ENCODE measurements around the gene FOXO3.
"Not testable (repeated sequence)": the region's sequence is repeated elsewhere in the genome, so short reads cannot be mapped to it uniquely, and the experiment has no call there.

The FOXO3 gene

DNA sequence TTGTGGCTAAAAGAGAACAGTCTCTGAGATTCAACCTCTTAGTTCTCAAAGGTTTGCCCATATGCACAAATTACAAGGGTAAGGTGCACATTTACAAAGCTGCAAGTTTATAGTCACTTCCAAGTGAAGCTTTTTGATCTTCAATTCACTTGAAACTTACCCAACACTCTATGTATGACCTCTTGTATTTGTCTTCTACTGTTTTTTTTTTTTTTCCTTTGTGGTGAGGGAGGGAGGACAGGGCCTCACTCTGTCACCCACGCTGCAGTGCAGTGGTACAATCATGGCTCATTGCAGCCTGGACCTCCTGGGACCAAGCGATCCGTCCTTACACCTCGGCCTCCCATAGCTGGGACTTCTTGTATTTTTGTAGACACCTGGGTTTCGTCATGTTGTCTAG lies 4.5 kb upstream of the FOXO3 start:
- no peak for DNase-seq (ENCODE audit: low read depth)

- no peak for DNase-seq (ENCODE audit: low read depth)
These were observed 3.7 kb upstream of the FOXO3 start for GRCh38 chr6:108556866-108557493.

GRCh38 chr6:108557494-108558371 lies 3.0 kb upstream of the FOXO3 start:
- DNase-seq (ENCODE audit: low read depth): peak; percentile 67

DNA sequence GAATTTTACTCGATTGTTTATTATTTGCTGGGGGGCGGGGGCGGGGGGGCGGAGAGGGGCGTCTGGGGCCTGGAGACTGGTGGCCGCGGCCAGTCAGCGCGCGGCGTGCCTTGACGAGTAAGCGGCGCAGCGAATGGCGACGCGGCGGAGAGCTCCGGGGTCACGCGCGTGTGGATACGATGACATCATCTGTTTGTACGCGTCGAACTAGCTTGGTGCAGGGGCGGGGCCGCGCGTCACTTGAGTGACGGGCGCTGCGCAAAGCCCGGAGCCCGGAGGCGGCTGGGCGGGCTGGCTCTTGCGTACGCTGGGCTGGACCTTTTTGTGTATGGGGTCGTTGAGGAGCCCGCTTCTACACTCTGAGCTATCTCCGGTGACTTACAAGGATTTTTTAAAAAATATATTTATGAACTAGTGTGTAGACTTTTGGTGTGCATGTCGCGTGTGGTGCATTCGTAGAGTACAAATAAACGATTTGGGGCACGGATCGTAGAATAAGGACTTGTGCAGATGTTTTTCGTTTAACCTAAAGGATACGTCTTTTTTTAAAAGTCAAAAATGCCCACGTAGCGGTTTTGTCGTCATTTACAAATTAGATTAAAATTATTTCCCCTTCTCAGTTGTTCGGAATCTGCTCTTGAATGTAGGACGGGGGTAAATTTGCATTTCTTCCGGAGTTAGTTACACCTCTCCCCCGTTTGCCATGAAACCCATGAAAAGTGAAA lies 2.2 kb upstream of the FOXO3 start:
- DNase-seq (ENCODE audit: low read depth): peak; percentile 95

DNA sequence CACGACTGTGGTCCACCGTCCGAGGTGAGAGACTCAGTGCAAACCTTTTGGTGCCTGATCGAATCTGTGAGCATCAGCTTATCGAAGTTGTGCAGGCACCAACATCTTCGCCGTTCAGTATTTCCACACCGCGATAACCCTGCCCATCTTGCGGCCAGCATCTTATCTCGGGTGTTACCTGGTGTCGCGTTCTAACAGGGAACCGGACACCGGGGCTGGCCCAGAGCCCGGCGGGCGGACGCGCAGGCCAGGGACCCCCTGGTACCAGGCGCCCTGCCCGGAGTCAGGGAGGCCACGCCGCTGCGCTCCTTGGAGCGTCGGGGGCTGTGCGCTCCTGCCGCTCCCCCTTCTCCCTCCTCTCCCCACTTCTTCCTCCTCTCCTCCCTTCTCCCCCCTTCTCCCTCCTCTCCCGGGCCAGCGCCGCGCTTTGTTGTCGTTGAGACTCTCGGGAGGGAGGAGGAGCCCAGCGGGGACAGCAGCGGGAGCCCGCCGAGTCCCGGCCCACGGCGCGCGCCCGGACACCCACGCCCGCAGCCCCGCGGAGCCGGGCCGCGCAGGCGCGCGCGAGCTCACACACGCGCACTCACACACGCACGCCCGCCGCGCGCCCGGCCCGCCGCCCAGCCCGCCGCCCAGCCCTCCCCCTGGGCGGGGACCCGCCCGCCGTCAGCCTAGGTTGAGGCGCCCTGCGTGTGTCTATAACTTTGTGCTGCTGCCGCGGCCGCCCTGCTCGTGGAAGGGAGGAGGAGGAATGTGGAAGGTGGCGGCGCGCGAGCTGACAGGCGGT lies 1.4 kb upstream of the FOXO3 start:
- peak; percentile 81 for DNase-seq (ENCODE audit: low read depth)

- no peak for DNase-seq (ENCODE audit: low read depth)
These were observed 744 bp upstream of the FOXO3 start for GRCh38 chr6:108559884-108560462.

DNA sequence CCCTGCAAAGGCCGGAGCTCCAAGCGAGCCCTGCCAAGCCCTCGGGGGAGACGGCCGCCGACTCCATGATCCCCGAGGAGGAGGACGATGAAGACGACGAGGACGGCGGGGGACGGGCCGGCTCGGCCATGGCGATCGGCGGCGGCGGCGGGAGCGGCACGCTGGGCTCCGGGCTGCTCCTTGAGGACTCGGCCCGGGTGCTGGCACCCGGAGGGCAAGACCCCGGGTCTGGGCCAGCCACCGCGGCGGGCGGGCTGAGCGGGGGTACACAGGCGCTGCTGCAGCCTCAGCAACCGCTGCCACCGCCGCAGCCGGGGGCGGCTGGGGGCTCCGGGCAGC lies 561 bp downstream of the FOXO3 start:
- not testable (repeated sequence) for DNase-seq (ENCODE audit: low read depth)

- DNase-seq (ENCODE audit: low read depth): no peak
These were observed 1.2 kb downstream of the FOXO3 start for GRCh38 chr6:108561742-108562502.

DNA sequence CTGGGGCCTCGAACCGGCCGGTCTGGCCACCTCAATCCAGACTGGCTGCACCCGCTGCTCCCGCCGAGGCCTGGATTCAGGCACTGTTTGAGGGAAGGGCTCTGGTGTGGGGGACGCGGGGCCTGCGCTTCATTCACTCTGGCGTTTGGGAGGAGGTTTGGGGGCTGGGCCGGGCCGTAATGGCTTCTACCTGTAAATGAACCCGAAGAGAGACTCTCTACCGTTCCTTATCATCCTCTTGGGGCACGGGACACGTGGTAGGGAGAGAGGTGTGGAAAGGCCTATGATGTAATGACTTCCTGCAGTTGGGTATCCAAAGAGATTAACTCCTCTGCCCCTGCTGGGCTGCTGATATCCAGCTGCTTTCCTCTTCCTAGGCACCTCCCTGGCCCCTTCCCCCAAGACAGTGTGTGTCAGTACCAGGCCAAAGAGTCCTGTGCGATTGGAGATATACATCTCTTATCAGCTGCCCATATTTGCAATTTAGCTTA lies 1.8 kb downstream of the FOXO3 start:
- no peak for DNase-seq (ENCODE audit: low read depth)

DNA sequence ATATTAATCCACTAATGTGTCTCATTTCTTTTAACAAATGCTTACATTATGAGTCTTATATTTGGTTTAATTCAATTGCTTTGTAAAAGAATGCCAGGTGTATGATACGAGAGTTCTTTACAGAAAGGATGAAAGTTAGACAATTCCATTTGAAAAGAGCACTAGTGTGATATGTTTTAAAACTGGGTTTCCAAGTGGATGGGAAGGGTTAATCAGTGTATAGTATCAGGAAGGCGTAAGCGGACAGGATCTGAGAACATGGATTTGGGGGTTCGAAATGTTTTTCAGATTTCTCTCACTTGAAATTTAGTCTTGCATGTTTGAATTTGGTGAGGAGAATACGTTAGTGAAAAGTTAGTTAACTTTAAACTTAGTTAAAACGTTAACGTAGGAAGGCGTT lies 2.6 kb downstream of the FOXO3 start:
- no peak for DNase-seq (ENCODE audit: low read depth)

GRCh38 chr6:108564178-108564577 lies 3.5 kb downstream of the FOXO3 start:
- DNase-seq (ENCODE audit: low read depth): no peak

- DNase-seq (ENCODE audit: low read depth): no peak
These were observed 4.5 kb downstream of the FOXO3 start for GRCh38 chr6:108565091-108565766.

DNA sequence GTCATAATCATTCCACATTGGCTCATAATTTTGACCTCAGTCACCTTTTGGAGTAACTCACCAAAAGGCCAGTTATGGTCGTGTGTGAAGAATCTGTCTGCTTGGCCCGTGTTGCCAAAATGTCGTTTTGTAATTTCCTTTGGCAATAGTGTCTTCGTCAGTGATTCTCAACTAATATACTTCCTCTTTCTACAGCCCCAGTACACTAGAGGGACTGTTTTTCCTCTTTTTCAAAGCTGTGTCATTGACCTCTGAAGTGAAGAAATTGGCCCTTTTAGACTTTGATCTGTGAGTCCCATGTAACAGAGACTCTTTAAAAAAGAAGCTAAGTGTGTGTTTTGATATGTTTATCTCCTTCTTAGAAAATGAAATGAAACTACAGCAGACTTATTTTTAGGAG lies 5.2 kb downstream of the FOXO3 start:
- DNase-seq (ENCODE audit: low read depth): no peak

DNA sequence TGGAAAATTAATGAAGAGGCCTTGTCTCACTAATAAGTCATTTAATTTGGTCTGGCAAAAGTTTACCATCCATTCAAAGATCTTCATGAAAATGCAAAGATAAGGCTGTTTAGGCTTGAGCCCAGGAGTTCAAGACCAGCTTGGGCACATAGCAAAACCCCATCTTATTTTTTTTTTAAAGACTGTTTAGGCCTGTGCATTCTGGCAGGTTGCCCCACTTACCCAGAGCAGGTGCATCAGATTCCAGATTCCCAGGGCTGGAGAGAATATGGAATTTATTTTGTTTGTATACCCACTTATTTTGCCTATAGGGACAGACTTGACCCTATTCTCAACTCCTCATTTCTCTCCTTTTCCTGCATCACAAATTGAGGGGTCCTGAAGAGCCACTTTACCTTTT lies 5.7 kb downstream of the FOXO3 start:
- DNase-seq (ENCODE audit: low read depth): no peak

DNA sequence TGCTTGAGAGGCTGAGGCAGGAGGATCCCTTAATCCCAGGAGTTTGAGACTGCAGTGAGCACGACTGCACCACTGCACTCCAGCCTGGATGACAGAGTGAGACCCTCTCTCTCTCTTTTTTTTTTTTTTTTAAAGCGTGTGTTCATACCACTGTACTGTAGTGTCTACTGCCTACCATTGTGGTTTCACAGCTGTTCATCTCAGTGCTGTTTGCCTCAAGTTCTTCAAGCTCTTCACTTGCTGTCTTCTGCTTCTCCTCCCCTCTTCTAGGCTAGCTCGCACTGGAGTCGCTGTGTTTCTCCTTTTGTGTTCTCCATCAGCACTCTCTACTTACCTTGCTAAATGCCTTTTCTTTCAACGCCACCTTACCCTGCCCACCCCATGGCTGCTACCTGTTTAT lies 7.4 kb downstream of the FOXO3 start:
- no peak for DNase-seq (ENCODE audit: low read depth)

DNA sequence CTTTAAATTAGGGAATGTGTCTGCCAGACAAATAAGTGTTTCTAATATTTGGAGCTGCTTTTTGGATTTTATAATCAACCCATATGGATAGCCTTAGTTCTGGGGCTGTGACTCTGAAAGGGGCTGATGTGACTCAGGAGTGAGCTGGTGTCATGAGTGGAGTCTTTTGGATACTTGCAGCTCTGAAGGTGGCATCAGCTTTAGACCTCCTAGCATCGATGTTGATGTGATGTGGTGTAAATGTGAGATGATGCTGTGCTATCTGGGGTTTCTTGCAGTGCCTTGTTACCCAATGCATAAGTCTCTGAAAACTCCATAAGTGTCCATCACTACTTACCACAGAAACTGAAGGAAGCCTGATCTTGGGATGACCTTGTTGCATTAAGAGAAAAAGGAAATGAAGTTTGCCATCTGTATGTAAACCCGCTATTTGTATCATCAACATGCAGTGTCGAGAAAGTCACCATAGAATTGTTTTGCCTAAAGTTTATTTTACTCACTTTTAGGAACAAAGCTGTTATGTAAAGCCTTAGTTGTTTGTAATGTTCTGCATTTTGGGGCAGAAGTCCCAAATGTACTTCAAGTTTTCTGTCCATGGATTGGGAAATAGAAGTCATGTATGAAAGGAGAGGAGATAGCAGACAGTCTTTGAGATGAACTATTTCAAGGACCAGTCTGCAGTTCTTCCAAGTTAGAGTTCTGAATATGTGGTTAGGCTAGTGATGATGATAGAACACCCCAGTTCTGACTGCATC lies 8.0 kb downstream of the FOXO3 start:
- no peak for DNase-seq (ENCODE audit: low read depth)

DNA sequence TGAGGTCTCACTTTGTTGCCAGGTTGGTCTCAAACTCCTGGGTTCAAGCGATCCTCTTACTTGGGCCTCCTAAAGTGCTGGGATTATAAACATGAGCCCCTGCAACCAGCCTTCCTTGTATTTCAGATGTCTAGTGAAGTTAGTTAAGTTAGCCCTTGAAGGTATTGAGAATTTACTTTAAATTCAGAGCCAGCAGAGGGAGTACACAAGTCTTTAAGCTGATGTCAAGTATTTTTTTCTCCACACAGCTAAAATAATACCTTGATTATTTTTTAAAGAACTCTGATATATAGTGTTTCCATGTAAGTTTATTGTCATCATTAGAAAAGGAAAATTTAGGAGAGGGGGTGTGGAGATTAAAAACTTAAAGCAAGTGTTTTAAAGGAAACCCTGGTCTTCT lies 9.8 kb downstream of the FOXO3 start:
- no peak for DNase-seq (ENCODE audit: low read depth)

DNA sequence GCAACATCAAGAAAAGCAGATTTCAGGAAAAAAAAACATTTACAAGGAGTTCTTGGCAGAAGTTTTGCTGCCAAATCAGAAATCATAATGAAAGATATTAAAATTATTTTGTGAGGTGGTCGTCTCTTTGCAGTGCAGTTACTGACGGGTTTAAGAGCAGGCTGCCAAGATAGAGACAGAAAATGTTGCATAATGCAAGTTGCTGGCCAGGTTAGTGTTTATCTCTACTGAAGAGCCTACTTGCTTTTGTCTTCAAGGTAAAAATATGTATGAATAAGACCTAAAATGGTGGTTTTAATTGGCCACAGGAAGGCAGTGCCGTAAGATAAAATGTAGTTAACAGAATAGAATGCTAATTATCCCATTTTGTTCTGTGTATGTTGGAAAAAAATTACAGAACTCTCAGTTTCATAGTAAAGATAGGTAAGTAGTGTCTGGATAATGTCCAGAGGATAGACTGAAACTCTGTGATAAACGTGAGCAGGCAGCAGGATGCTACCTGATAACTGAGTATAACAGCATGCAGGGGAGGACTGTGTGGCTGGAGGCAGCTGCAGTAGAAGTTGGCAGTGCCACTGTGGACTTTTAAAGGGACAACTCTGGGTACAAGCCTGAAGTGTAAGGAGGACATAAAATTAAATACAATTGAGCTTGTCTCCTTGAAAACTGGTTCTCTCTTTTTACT lies 13.9 kb downstream of the FOXO3 start:
- DNase-seq (ENCODE audit: low read depth): no peak

DNA sequence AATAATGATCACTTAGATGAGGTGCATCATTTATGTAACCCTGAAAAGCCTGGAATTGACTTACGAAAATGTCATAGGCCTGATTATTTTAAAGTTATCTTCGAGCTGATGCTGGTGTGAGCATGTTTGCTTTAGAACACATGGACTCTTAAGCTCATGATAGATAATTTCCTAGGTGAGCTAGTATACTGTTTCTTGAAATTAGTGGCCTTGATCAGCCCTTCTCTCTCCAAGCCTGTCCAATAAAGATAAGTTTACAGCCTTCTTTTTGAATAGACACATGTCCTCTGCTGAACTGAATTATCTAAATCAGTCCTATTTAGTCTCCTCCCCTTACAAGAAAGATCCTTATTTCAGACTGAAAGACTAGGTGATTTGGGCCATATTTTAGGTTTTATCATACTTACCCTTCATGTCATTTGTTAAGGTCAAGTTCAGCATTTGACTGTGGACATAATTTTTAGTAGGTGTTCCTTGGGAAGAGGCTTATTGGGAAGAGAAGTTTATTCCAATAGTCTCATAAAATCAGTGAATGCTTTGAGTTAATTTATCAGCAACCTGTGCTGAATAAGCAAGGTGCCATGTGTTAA lies 15.3 kb downstream of the FOXO3 start:
- DNase-seq (ENCODE audit: low read depth): no peak

All from stimulated activated CD8-positive, alpha-beta memory T cell treated with anti-CD3 and anti-CD28 coated beads, Interleukin-12 subunit alpha, Interleukin-12 subunit beta, amount 100 ng/mL, for 1 hour (primary cell).